ENCODE data around the gene TMEM131L.

DNA sequence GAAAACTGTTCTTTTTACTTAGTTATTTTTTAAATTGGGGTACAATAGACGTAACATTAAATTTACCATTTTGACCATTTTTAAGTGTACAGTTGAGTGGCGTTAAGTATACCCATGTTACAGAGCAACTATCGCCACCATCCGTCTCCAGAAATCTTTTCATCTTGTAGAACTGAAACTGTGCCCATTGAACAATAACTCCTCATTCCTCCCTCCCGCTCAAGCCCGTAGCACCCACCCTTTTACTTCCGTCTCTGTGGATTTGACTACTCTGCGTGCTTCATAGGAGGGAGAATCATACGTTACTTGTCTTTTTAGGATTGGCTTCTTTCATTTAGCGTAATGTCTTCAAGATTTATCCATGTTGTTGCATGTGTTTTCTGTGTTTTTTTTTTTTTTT is 55.3 kb downstream of the TMEM131L start:
- TF ChIP-seq, protein P1, sequence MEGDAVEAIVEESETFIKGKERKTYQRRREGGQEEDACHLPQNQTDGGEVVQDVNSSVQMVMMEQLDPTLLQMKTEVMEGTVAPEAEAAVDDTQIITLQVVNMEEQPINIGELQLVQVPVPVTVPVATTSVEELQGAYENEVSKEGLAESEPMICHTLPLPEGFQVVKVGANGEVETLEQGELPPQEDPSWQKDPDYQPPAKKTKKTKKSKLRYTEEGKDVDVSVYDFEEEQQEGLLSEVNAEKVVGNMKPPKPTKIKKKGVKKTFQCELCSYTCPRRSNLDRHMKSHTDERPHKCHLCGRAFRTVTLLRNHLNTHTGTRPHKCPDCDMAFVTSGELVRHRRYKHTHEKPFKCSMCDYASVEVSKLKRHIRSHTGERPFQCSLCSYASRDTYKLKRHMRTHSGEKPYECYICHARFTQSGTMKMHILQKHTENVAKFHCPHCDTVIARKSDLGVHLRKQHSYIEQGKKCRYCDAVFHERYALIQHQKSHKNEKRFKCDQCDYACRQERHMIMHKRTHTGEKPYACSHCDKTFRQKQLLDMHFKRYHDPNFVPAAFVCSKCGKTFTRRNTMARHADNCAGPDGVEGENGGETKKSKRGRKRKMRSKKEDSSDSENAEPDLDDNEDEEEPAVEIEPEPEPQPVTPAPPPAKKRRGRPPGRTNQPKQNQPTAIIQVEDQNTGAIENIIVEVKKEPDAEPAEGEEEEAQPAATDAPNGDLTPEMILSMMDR (IDR thresholded peaks at IDR 0.05; ENCODE audit: low read depth, low read length, missing input control) = no peak
- TF ChIP-seq, protein P2, sequence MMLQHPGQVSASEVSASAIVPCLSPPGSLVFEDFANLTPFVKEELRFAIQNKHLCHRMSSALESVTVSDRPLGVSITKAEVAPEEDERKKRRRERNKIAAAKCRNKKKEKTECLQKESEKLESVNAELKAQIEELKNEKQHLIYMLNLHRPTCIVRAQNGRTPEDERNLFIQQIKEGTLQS (IDR thresholded peaks at IDR 0.05) = no peak
- TF ChIP-seq JUND (IDR thresholded peaks at IDR 0.05) = no peak
